Gastrocnemius medialis (tissue), 4 donors: ENCODE results near the gene RPL22. TPM values are rescaled to one million over a fixed set of nuclear protein-coding genes. Genes with fewer than 3 reads are reported as not detected.
A peak's percentile ranks its signal among the peaks of the same experiment; 100 is the strongest.

ENCODE experiments used
- ATAC-seq, 2 donors: fragments of 150-250 bp; one replicate each; pipeline ENCODE4 v1.9.1; 2016
- DNase-seq, 2 donors: peaks; one replicate each; pipeline ENCODE4 v3.0.0-alpha.2; 2019
- H3K27ac ChIP-seq, 4 donors: fragments of 200-600 bp; sonication (generic); 1 replicate in 1 of 4; 2 replicates in 3 of 4; pipeline ENCODE4 v1.5.1; 2016 to 2018; ENCODE audit warnings: mild to moderate bottlenecking in 2 of 4, moderate library complexity in 1 of 4
- H3K27me3 ChIP-seq, 3 donors: fragments of 200-600 bp; sonication (generic) in 2 of 3; 1 replicate in 1 of 3; 2 replicates in 2 of 3; pipeline versions ENCODE4 v1.5.1 to v1.6.0; 2016 to 2019; ENCODE audit warnings: mild to moderate bottlenecking in 1 of 3, moderate library complexity in 1 of 3
- H3K36me3 ChIP-seq, 2 donors: fragments of 200-600 bp; sonication (generic) in 1 of 2; one replicate each; pipeline ENCODE4 v1.5.1; 2017 to 2018
- H3K4me1 ChIP-seq, 2 donors: fragments of 200-600 bp; sonication (generic) in 1 of 2; one replicate each; pipeline ENCODE4 v1.5.1; 2016 to 2017; ENCODE audit warnings: mild to moderate bottlenecking in 2 of 2
- H3K4me3 ChIP-seq, 4 donors: fragments of 200-600 bp; sonication (generic) in 3 of 4; 1 replicate in 1 of 4; 2 replicates in 3 of 4; pipeline ENCODE4 v1.5.1; 2016 to 2019; ENCODE audit warnings: mild to moderate bottlenecking in 2 of 4
- H3K9me3 ChIP-seq, 3 donors: fragments of 200-600 bp; sonication (generic) in 2 of 3; 1 replicate in 1 of 3; 2 replicates in 2 of 3; pipeline ENCODE4 v1.5.1; 2016 to 2019
- POLR2A ChIP-seq, 2 donors: fragments of 450-650 bp; IDR thresholded peaks; one replicate each; pipeline ENCODE4 v1.6.1; 2017; ENCODE audit warnings: antibody characterized with exemption in 2 of 2, mild to moderate bottlenecking in 2 of 2, moderate library complexity in 2 of 2
- in situ Hi-C, 4 donors: fragments of 200-750 bp; cut with MboI; loops; one replicate each; pipeline versions ENCODE4 v1.15.0 to v1.8.0; 2017; ENCODE audit warnings: low sequenced_read_pairs in 4 of 4
- intact Hi-C: fragments of 100-400 bp; cut with DNase I; formaldehyde crosslinking; loops from one replicate; pipeline ENCODE4 v1.15.1; 2023; ENCODE audit warnings: low total_unique reads
- total RNA-seq, 4 donors: library from RNA; depleted of rRNA; stranded (reverse); fragments of >200 nt; gene quantifications; one replicate each; pipeline versions ENCODE4 v1.1.0 to v1.2.3, GENCODE V29; 2016
- TF ChIP-seq, protein P1 (sequence below), 5 experiments: fragments of 450-650 bp in 3 of 5; fragments of 200-600 bp in 2 of 5; sonication (generic) in 2 of 5; IDR thresholded peaks in 4 of 5; conservative IDR thresholded peaks in 1 of 5; 1 replicate in 4 of 5; 2 replicates in 1 of 5; pipeline ENCODE4 v1.5.1; 2016 to 2019; ENCODE audit warnings: antibody characterized with exemption in 5 of 5, mild to moderate bottlenecking in 3 of 5, moderate library complexity in 3 of 5

The RPL22 gene
- total RNA-seq, 4 donors from 2014 or later, result 95.2 to 132 (median 121) TPM

DNA sequence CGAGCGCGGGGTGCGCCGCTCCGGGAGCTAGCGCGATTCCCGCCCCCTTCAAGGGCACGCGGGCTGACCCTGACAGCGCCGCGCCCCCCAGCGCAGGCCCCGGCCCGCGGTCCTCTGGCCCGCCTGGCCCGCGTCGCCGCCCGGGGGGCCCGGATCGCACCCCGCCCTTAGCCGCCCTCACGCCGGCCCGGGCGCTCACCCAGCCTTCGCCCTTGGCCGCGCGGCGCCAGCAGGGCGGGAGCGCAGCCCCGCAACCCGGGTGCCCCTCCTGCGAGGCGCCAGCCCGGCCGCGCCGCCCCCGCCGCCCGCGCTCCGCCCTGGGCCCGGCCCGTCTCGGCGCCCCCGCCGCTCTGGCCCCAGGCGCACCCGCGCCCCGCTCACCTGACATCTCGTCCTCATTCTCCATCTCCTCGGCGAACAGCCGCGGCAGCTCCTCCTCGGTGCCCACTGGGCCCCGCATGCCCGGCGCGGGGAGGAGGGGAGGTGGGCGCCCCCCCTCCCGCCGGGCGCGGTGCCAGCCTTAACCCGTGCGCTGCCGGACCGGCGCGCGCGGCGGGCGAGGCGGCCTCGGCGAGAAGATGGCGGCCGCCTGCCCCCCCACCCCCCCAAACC is 19.7 kb downstream of the RPL22 start:
- intact Hi-C loops, result no loop called here
- H3K27ac ChIP-seq, result no peak overlapping the region

DNA sequence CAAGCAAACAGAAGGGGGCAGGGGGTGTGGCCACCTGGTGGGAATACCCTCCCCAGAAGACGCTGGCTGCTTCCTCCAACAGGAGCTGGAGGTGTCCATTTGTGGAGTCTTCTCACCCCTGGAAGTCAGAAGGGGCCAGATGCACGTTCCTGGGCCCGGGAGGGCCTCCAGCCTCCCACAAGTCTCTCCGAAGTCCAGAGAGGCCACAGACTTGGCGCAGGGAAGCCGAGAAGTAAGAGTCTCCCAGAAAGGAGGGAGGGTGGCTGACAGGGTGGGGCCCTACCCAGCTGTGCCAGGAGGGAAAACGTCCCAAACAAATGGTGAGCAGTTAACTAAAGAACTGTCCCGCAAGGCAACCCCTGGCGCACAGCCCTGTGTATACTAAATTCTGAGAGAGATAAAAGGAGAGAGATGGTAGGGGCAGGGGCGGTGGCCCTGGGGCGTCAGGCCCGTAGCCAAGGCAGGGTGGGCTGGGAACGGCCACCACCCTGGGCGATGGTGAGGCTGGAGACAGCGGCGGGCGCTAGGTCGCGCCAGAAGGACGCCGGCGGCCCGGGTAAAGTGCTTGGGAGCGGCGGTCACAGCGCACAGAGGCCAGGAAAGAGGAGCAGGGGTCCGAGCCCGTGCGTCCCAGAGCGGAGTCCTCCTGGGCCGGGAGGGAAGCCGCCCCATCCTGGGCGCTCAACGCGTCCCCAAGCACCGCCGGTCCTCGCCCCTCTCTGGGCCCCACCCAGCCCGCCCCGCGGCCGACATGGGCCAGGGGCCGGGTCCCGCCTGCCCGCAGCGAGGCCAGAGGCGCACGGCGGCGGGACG is 20.4 kb downstream of the RPL22 start:
- H3K27me3 ChIP-seq, result peaks cover 43 to 49% (median 46%) of the 10 kb centered on the region in 3 donors
- in situ Hi-C loops, result no loop called here
- TF ChIP-seq, protein P1, sequence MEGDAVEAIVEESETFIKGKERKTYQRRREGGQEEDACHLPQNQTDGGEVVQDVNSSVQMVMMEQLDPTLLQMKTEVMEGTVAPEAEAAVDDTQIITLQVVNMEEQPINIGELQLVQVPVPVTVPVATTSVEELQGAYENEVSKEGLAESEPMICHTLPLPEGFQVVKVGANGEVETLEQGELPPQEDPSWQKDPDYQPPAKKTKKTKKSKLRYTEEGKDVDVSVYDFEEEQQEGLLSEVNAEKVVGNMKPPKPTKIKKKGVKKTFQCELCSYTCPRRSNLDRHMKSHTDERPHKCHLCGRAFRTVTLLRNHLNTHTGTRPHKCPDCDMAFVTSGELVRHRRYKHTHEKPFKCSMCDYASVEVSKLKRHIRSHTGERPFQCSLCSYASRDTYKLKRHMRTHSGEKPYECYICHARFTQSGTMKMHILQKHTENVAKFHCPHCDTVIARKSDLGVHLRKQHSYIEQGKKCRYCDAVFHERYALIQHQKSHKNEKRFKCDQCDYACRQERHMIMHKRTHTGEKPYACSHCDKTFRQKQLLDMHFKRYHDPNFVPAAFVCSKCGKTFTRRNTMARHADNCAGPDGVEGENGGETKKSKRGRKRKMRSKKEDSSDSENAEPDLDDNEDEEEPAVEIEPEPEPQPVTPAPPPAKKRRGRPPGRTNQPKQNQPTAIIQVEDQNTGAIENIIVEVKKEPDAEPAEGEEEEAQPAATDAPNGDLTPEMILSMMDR (IDR thresholded peaks at IDR 0.05 in 4 of 5, conservative IDR thresholded peaks at IDR 0.05 in 1 of 5), result no peak
- no peak for TF ChIP-seq POLR2A (IDR thresholded peaks at IDR 0.05)
- no peak for DNase-seq
- no peak for ATAC-seq
- H3K36me3 ChIP-seq, result no peaks in the 10 kb centered on the region
- H3K4me3 ChIP-seq, result peak overlapping the region in 1 of 4 donors; percentile 20
- peaks cover 5% of the 10 kb centered on the region in 2 donors for H3K4me1 ChIP-seq
- no peaks in the 10 kb centered on the region for H3K9me3 ChIP-seq
- intact Hi-C loops, result no loop called here
- H3K27ac ChIP-seq, result no peak overlapping the region

More for the DNA sequence above, 19.7 kb downstream of the RPL22 start:
- DNase-seq, result no peak
- Histone ChIP-seq H3K36me3 (no peaks in the 10 kb centered on the region), H3K4me1 (peaks cover 5% of the 10 kb centered on the region in 2 donors), H3K4me3 (peak overlapping the region in 1 of 4 donors; percentile 20), H3K9me3 (no peaks in the 10 kb centered on the region), H3K27me3 (peaks cover 43 to 49% (median 45%) of the 10 kb centered on the region in 3 donors)
- ATAC-seq, result no peak
- in situ Hi-C loops, result no loop called here
- TF ChIP-seq, protein P1 (IDR thresholded peaks at IDR 0.05 in 4 of 5, conservative IDR thresholded peaks at IDR 0.05 in 1 of 5), result no peak
- no peak for TF ChIP-seq POLR2A (IDR thresholded peaks at IDR 0.05)

DNA sequence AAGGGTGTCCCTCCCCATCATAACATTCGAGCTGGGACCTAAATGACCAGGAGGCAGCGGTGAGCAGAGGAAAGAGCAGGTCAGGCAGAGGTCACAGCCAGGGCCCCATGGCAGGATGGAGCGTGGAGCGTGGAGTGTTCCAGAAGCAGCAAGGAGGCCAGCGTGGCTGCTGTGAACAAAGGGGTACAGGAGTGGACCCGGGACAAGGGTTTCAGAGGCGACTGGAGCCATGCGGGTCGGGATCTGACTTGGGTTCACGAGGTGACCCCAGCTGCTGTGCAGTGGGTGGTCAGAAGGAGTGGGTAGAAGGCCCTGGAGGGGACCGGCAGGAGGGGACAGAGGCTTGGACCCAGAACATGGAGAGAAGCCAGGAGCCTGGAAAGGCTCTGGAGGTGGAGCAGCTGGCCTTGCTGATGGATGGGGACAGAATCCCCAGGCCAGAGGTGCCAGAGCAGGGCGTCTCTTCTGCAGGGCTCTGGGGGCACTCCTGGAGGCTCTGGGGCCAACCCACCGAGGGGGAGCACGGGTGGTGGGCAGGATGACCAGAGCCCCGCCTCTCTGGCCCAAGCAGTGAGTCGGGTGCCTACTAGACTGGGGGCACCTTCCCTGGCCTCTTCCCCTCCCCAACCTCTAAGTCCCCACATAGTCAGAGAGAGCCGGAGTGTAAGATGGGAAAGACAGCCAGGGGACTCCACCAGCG is 21.6 kb downstream of the RPL22 start:
- no peak overlapping the region for H3K27ac ChIP-seq
- peaks cover 45 to 54% (median 49%) of the 10 kb centered on the region in 3 donors for H3K27me3 ChIP-seq
- no peak for ATAC-seq
- no peak for DNase-seq
- in situ Hi-C loops (no loop called here), intact Hi-C loops (no loop called here)
- no peaks in the 10 kb centered on the region for H3K36me3 ChIP-seq
- no peak for TF ChIP-seq POLR2A (IDR thresholded peaks at IDR 0.05)
- TF ChIP-seq, protein P1 (IDR thresholded peaks at IDR 0.05 in 4 of 5, conservative IDR thresholded peaks at IDR 0.05 in 1 of 5), result no peak
- H3K4me3 ChIP-seq, result no peak overlapping the region
- H3K9me3 ChIP-seq, result no peaks in the 10 kb centered on the region
- peaks cover 5% of the 10 kb centered on the region in 2 donors for H3K4me1 ChIP-seq

DNA sequence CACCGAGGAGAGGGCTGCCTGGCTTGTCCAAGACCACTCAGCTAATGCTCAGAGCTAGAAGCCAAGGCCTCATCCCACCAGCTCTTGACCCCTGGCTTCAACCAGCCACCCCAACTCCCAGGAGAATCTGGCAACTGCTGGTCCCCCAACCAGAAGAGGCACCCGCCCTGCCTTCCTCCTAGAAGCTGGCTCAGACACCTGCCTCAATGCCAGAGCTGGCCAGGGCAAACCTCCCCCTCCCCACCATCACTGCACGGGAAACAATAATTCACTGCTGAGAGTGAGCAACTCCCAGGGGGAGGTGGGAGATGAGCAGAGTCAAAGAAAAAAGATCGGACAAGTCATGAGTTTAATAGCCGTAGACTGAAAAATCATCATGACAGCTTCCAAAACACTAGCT is 22.6 kb downstream of the RPL22 start:
- DNase-seq, result no peak
- Histone ChIP-seq H3K9me3 (no peaks in the 10 kb centered on the region), H3K4me1 (peaks cover 5% of the 10 kb centered on the region in 2 donors), H3K27me3 (peaks cover 44 to 57% (median 45%) of the 10 kb centered on the region in 3 donors), H3K36me3 (no peaks in the 10 kb centered on the region), H3K4me3 (no peak overlapping the region), H3K27ac (no peak overlapping the region)
- no peak for ATAC-seq
- in situ Hi-C loops, result no loop called here
- intact Hi-C loops, result no loop called here
- TF ChIP-seq POLR2A (IDR thresholded peaks at IDR 0.05), result no peak
- TF ChIP-seq, protein P1 (IDR thresholded peaks at IDR 0.05 in 4 of 5, conservative IDR thresholded peaks at IDR 0.05 in 1 of 5), result no peak
